Hepatocyte (in vitro differentiated cells): ENCODE measurements around the gene IBSP.

Experiments
- CTCF ChIP-seq: fragments of 200-600 bp; sonication (generic); IDR thresholded peaks from 2 replicates; pipeline ENCODE4 v1.5.1; 2016; ENCODE audit warnings: antibody characterized with exemption, mild to moderate bottlenecking; ENCODE audit not compliant: poor library complexity
- EZH2 ChIP-seq: fragments of 200-600 bp; sonication (generic); IDR thresholded peaks from 2 replicates; pipeline ENCODE4 v1.6.1; 2016; ENCODE audit warnings: antibody characterized with exemption, mild to moderate bottlenecking, borderline replicate concordance
- EZH2phosphoT487 ChIP-seq: fragments of 200-600 bp; sonication (generic); IDR thresholded peaks from one replicate; pipeline ENCODE4 v1.6.1; 2018; ENCODE audit warnings: antibody characterized with exemption, mild to moderate bottlenecking, low read depth, moderate library complexity; ENCODE audit not compliant: unreplicated experiment, severe bottlenecking

DNA sequence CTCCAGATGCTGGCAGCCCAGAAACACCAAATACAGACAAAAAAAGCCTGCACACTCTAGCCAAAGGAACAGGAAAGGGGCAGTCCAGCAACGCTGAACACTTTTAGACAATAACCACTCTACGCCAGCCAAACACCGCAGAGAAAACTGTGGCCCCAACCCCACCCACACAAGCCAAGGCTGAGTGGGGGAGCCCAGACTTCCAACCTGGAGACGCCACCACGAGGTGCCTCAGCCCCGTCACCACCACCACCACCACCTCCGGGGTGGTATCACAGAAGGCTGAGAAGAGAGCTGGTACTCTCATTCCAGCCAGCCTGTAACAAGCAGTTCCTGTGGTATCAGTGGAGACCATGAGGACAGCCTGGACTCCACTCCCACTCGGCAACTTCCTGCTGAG lies 56.2 kb downstream of the IBSP start:
- TF ChIP-seq CTCF (no peak), EZH2 (no peak), EZH2phosphoT487 (no peak)
